ENCODE results near the gene ANAPC2. TPM values are rescaled to one million over a fixed set of nuclear protein-coding genes. Genes with fewer than 3 reads are reported as not detected.

ANAPC2 gene
- total RNA-seq, 2 donors from 2014 or later = 66.5 to 69.2 TPM

GRCh38 chr9:137216188-137216965 lies 28.0 kb upstream of the ANAPC2 start:
- no peak for TF ChIP-seq CTCF (conservative IDR thresholded peaks at IDR 0.05)
- H3K27ac Mint-ChIP-seq = no peak overlapping the region
- Histone ChIP-seq H3K4me3 (ENCODE audit: low read length) (no peak overlapping the region), H3K9me3 (ENCODE audit: control insufficient read depth, low read length) (no peaks in the 10 kb centered on the region), H3K9ac (ENCODE audit: extremely low read depth, low read length, poor library complexity, severe bottlenecking) (no peak overlapping the region), H3K27ac (ENCODE audit: low read depth, low read length) (no peak overlapping the region), H3K4me1 (ENCODE audit: control insufficient read depth, insufficient read depth, low read length) (peaks cover 23% of the 10 kb centered on the region), H3K27me3 (ENCODE audit: control insufficient read depth, insufficient read depth, low read length, poor library complexity, severe bottlenecking) (no peaks in the 10 kb centered on the region), H3K36me3 (ENCODE audit: control insufficient read depth, insufficient read depth, low read length) (peaks cover 8% of the 10 kb centered on the region)
- peaks cover 12% of the 10 kb centered on the region for H3K36me3 Mint-ChIP-seq (ENCODE audit: low read depth)
- H3K4me1 Mint-ChIP-seq = peaks cover 15% of the 10 kb centered on the region
- H3K4me3 Mint-ChIP-seq = no peak overlapping the region
- DNase-seq = no peak
- no peaks in the 10 kb centered on the region for H3K9me3 Mint-ChIP-seq
- 94 to 98% methylated on average over 21 to 30 of the region's 30 CpGs for WGBS, 2 experiments (ENCODE audit: insufficient coverage in 1 of 2, insufficient read length in 1 of 2)
- no peaks in the 10 kb centered on the region for H3K27me3 Mint-ChIP-seq (ENCODE audit: insufficient read depth)

- Histone ChIP-seq H3K27ac (ENCODE audit: low read depth, low read length) (no peak overlapping the region), H3K4me1 (ENCODE audit: control insufficient read depth, insufficient read depth, low read length) (peaks cover 20% of the 10 kb centered on the region), H3K27me3 (ENCODE audit: control insufficient read depth, insufficient read depth, low read length, poor library complexity, severe bottlenecking) (no peaks in the 10 kb centered on the region), H3K9ac (ENCODE audit: extremely low read depth, low read length, poor library complexity, severe bottlenecking) (no peak overlapping the region), H3K36me3 (ENCODE audit: control insufficient read depth, insufficient read depth, low read length) (peaks cover 9% of the 10 kb centered on the region), H3K4me3 (ENCODE audit: low read length) (no peak overlapping the region), H3K9me3 (ENCODE audit: control insufficient read depth, low read length) (no peaks in the 10 kb centered on the region)
- Mint-ChIP-seq H3K4me3 (no peak overlapping the region), H3K27ac (no peak overlapping the region), H3K36me3 (ENCODE audit: low read depth) (peaks cover 16% of the 10 kb centered on the region), H3K4me1 (peaks cover 15% of the 10 kb centered on the region), H3K27me3 (ENCODE audit: insufficient read depth) (no peaks in the 10 kb centered on the region), H3K9me3 (no peaks in the 10 kb centered on the region)
- 93 to 95% methylated on average over 17 to 22 of the region's 22 CpGs for WGBS, 2 experiments (ENCODE audit: insufficient coverage in 1 of 2, insufficient read length in 1 of 2)
- no peak for DNase-seq
- TF ChIP-seq CTCF (conservative IDR thresholded peaks at IDR 0.05) = no peak
Observed at GRCh38 chr9:137215196-137215986, 27.0 kb upstream of the ANAPC2 start.

DNA sequence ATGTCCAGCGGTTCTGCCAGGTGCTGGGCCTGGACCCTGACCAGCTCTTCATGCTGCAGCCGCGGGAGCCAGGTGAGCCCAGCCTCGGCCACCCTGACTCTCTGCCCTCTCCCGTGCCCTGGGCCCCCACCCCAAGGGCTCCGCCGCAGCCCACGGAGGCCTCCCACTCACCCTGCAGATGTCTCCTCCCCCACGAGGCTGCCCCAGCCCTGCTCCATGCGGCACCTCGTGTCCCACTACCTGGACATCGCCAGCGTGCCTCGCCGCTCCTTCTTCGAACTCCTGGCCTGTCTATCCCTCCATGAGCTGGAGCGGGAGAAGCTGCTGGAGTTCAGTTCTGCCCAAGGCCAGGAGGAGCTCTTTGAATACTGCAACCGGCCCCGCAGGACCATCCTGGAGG lies 26.3 kb upstream of the ANAPC2 start:
- Mint-ChIP-seq H3K27ac (no peak overlapping the region), H3K36me3 (ENCODE audit: low read depth) (peaks cover 19% of the 10 kb centered on the region), H3K4me1 (peaks cover 15% of the 10 kb centered on the region), H3K4me3 (no peak overlapping the region), H3K27me3 (ENCODE audit: insufficient read depth) (no peaks in the 10 kb centered on the region), H3K9me3 (no peaks in the 10 kb centered on the region)
- Histone ChIP-seq H3K9ac (ENCODE audit: extremely low read depth, low read length, poor library complexity, severe bottlenecking) (no peak overlapping the region), H3K4me1 (ENCODE audit: control insufficient read depth, insufficient read depth, low read length) (peaks cover 19% of the 10 kb centered on the region), H3K27me3 (ENCODE audit: control insufficient read depth, insufficient read depth, low read length, poor library complexity, severe bottlenecking) (no peaks in the 10 kb centered on the region), H3K9me3 (ENCODE audit: control insufficient read depth, low read length) (no peaks in the 10 kb centered on the region), H3K27ac (ENCODE audit: low read depth, low read length) (no peak overlapping the region), H3K36me3 (ENCODE audit: control insufficient read depth, insufficient read depth, low read length) (peaks cover 14% of the 10 kb centered on the region), H3K4me3 (ENCODE audit: low read length) (no peak overlapping the region)
- no peak for TF ChIP-seq CTCF (conservative IDR thresholded peaks at IDR 0.05)
- 95 to 98% methylated on average over 15 to 19 of the region's 19 CpGs for WGBS, 2 experiments (ENCODE audit: insufficient coverage in 1 of 2, insufficient read length in 1 of 2)
- DNase-seq = no peak
